Activated T-cell treated with anti-CD3 and anti-CD28 coated beads, Interleukin-2, amount 50 U/mL, for 72 hours (primary cell): ENCODE data around the gene PARP12. TPM values are rescaled to one million over a fixed set of nuclear protein-coding genes. Genes with fewer than 3 reads are reported as not detected.

Source experiments
- ATAC-seq, 2 donors: fragments of 150-1000 bp; cut with Tn5 transposase; replicated peaks in 1 of 2; 2 replicates each; pipeline ENCODE4 v1.10.0; 2021; ENCODE audit warnings: moderate library complexity in 2 of 2, mild to moderate bottlenecking in 1 of 2
- DNase-seq, 2 donors: peaks; one replicate each; pipeline ENCODE4 v3.0.0; 2021 to 2022; ENCODE audit warnings: mixed read lengths in 1 of 2
- H3K27ac Mint-ChIP-seq: one replicate; pipeline ENCODE4 v1.8.0; 2022; ENCODE audit warnings: mild to moderate bottlenecking, moderate library complexity, mixed read lengths
- H3K27me3 Mint-ChIP-seq: one replicate; pipeline ENCODE4 v1.8.0; 2022; ENCODE audit warnings: low read depth, mixed read lengths
- H3K36me3 Mint-ChIP-seq, 2 donors: one replicate each; pipeline ENCODE4 v1.8.0; 2022; ENCODE audit warnings: mixed read lengths in 2 of 2, mild to moderate bottlenecking in 1 of 2; ENCODE audit not compliant: insufficient read depth in 2 of 2
- H3K4me1 Mint-ChIP-seq: one replicate; pipeline ENCODE4 v1.8.0; 2022; ENCODE audit warnings: low read depth, mixed read lengths
- H3K4me3 Mint-ChIP-seq, 2 donors: one replicate each; pipeline ENCODE4 v1.8.0; 2022; ENCODE audit warnings: mild to moderate bottlenecking in 2 of 2, mixed read lengths in 2 of 2, moderate library complexity in 2 of 2
- H3K9me3 Mint-ChIP-seq, 2 donors: one replicate each; pipeline ENCODE4 v1.8.0; 2022; ENCODE audit warnings: mixed read lengths in 2 of 2
- total RNA-seq, 2 donors: library from RNA; stranded (reverse); gene quantifications; one replicate each; pipeline ENCODE4 v1.2.3, GENCODE V29; 2022

Gene PARP12
- total RNA-seq, 2 donors from 2014 or later: 49.9 to 71.5 TPM

GRCh38 chr7:140000666-140001268, 62.0 kb downstream of the PARP12 start:
- Mint-ChIP-seq H3K4me1 (no peaks in the 10 kb centered on the region), H3K27ac (no peak overlapping the region), H3K4me3 (no peak overlapping the region), H3K9me3 (no peaks in the 10 kb centered on the region), H3K27me3 (no peaks in the 10 kb centered on the region), H3K36me3 (no peaks in the 10 kb centered on the region)
- no peak for ATAC-seq
- DNase-seq: no peak

DNA sequence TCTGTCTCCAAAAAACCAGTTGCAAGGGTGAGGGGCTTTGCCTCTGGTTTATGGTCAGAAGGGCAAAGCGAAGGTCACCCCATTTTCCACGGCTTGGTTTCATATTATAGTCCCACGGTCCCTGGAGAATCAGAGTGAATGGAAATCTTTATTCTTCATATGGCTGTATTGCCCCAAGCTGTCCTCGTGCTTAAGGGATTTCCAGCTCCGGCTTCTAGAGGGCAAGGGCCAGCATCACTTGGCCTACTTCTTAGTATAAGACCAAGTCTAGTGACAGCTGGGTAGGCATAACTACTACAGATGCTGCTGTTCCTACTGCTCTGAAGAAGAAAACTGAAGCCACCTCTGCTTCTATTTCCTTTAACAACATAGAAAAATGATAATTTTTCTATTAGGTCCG, 63.2 kb downstream of the PARP12 start:
- Mint-ChIP-seq H3K4me1 (no peaks in the 10 kb centered on the region), H3K27me3 (no peaks in the 10 kb centered on the region), H3K27ac (no peak overlapping the region), H3K4me3 (no peak overlapping the region), H3K9me3 (no peaks in the 10 kb centered on the region), H3K36me3 (no peaks in the 10 kb centered on the region)
- ATAC-seq: no peak
- DNase-seq: no peak

DNA sequence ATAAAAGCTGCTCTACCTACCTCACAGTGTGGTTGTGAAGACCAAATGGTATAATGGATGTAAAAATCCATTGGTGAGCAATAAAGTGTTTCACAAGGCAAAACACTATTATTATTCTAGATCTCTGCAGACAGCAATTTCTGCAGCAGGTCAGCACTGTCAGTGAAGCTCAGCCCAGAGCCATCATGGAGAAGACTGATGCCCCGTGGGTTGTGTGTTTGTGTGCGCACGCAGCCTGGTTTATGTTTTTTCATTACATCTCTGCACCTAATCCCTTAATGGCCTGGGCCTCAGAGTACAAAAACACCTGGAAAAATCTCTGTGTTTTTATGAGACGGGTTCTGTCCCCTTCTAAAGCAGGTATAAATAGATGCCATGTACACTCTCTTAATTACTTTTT, 64.2 kb downstream of the PARP12 start:
- Mint-ChIP-seq H3K4me3 (no peak overlapping the region), H3K36me3 (no peaks in the 10 kb centered on the region), H3K27ac (no peak overlapping the region), H3K4me1 (no peaks in the 10 kb centered on the region), H3K9me3 (no peaks in the 10 kb centered on the region), H3K27me3 (no peaks in the 10 kb centered on the region)
- DNase-seq (no peak), ATAC-seq (no peak)

- H3K4me1 Mint-ChIP-seq: no peaks in the 10 kb centered on the region
- no peak overlapping the region for H3K27ac Mint-ChIP-seq
- DNase-seq (no peak), ATAC-seq (no peak)
- H3K36me3 Mint-ChIP-seq: no peaks in the 10 kb centered on the region
- H3K27me3 Mint-ChIP-seq: no peaks in the 10 kb centered on the region
- no peak overlapping the region for H3K4me3 Mint-ChIP-seq
- H3K9me3 Mint-ChIP-seq: no peaks in the 10 kb centered on the region
Observed at GRCh38 chr7:139995017-139995915, 67.5 kb downstream of the PARP12 start.

DNA sequence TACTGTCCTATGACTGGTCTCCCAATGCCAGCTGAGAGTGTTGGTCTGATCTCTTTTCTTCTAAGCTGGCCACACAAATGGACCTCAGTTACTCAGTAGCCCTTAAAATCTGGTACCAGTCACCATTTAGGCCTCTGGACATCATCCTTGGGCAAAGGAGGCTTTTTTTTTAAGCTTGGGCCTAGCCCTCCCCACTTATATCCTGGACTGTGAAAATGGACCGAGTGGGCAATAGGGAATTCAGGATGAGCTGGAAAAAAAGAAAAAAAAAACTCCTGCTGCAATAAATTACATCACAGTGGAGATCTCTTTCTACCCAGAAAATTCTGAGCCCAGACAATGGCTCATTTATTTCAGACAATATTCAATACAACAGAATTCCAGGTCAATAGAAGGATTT, 68.4 kb downstream of the PARP12 start:
- no peak overlapping the region for H3K4me3 Mint-ChIP-seq

GRCh38 chr7:139993592-139993991, 69.2 kb downstream of the PARP12 start:
- H3K9me3 Mint-ChIP-seq: no peaks in the 10 kb centered on the region
- ATAC-seq (no peak), DNase-seq (no peak)
- no peak overlapping the region for H3K27ac Mint-ChIP-seq
- H3K27me3 Mint-ChIP-seq: no peaks in the 10 kb centered on the region
- H3K36me3 Mint-ChIP-seq: no peaks in the 10 kb centered on the region
- H3K4me1 Mint-ChIP-seq: no peaks in the 10 kb centered on the region
- no peak overlapping the region for H3K4me3 Mint-ChIP-seq

More for the DNA sequence above, 68.4 kb downstream of the PARP12 start:
- Mint-ChIP-seq H3K27me3 (no peaks in the 10 kb centered on the region), H3K27ac (no peak overlapping the region), H3K36me3 (no peaks in the 10 kb centered on the region), H3K4me1 (no peaks in the 10 kb centered on the region), H3K9me3 (no peaks in the 10 kb centered on the region)
- no peak for DNase-seq
- no peak for ATAC-seq

- no peak for ATAC-seq
- H3K4me1 Mint-ChIP-seq: no peaks in the 10 kb centered on the region
- H3K9me3 Mint-ChIP-seq: no peaks in the 10 kb centered on the region
- no peak overlapping the region for H3K27ac Mint-ChIP-seq
- no peaks in the 10 kb centered on the region for H3K27me3 Mint-ChIP-seq
- H3K4me3 Mint-ChIP-seq: no peak overlapping the region
- no peaks in the 10 kb centered on the region for H3K36me3 Mint-ChIP-seq
- DNase-seq: no peak
Observed at GRCh38 chr7:139993169-139993568, 69.6 kb downstream of the PARP12 start.

- no peak for ATAC-seq
- H3K9me3 Mint-ChIP-seq: no peaks in the 10 kb centered on the region
- no peaks in the 10 kb centered on the region for H3K36me3 Mint-ChIP-seq
Observed at GRCh38 chr7:139992353-139993044, 70.3 kb downstream of the PARP12 start.

DNA sequence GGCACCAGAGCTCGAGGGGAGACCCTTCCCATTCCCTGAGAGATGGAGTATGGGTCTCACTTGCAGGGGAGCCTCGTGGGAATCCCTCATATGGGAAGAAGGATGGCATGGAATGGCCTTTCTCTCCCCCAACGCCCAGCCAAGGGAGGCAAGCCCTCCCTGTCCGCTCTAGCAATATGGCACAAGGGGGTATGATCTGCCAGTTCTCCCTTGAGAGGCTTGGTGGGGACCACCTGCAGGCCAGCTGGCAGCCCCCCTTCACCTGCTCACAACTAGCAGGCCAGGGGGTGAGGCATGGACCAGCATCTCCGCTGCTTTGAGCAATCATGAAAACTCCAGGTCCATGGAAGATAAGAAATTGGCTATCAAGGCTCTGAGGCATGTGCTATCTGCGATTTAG, 70.8 kb downstream of the PARP12 start:
- no peaks in the 10 kb centered on the region for H3K27me3 Mint-ChIP-seq
- H3K27ac Mint-ChIP-seq: no peak overlapping the region
- H3K4me3 Mint-ChIP-seq: no peak overlapping the region
- no peaks in the 10 kb centered on the region for H3K9me3 Mint-ChIP-seq
- H3K36me3 Mint-ChIP-seq: no peaks in the 10 kb centered on the region
- ATAC-seq: no peak
- DNase-seq: no peak
- no peaks in the 10 kb centered on the region for H3K4me1 Mint-ChIP-seq

More at GRCh38 chr7:139992353-139993044, 70.3 kb downstream of the PARP12 start:
- H3K4me1 Mint-ChIP-seq: no peaks in the 10 kb centered on the region
- H3K27ac Mint-ChIP-seq: no peak overlapping the region
- DNase-seq: no peak
- H3K4me3 Mint-ChIP-seq: no peak overlapping the region
- H3K27me3 Mint-ChIP-seq: no peaks in the 10 kb centered on the region

GRCh38 chr7:139991269-139991666, 71.5 kb downstream of the PARP12 start:
- no peak for DNase-seq
- Mint-ChIP-seq H3K4me3 (no peak overlapping the region), H3K9me3 (no peaks in the 10 kb centered on the region), H3K27me3 (no peaks in the 10 kb centered on the region), H3K27ac (no peak overlapping the region), H3K36me3 (no peaks in the 10 kb centered on the region), H3K4me1 (no peaks in the 10 kb centered on the region)
- no peak for ATAC-seq

- no peak for ATAC-seq
- H3K4me3 Mint-ChIP-seq: no peak overlapping the region
- no peaks in the 10 kb centered on the region for H3K4me1 Mint-ChIP-seq
- H3K9me3 Mint-ChIP-seq: no peaks in the 10 kb centered on the region
- no peaks in the 10 kb centered on the region for H3K36me3 Mint-ChIP-seq
- no peaks in the 10 kb centered on the region for H3K27me3 Mint-ChIP-seq
- H3K27ac Mint-ChIP-seq: no peak overlapping the region
- DNase-seq: no peak
Observed at GRCh38 chr7:139990571-139991268, 72.0 kb downstream of the PARP12 start.

DNA sequence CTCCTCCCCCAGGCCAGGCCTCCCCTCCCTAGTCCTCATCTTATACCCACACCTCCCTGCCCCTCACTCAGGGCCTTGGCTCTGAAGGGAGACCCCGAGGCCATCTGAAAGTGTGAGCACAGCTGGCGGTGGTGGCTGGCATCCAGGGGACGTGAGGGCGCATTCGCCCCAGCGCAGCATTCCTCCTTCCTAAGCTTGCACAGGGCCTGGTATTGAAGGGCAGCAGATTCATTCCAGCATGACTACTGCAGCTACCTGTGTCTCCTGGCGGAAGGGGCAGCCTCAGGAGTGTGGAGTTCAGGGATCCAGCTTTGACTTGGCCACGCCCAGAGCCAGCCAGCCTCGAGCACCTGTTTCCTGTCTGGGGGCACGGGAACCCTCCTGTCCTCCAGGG, 72.6 kb downstream of the PARP12 start:
- no peak overlapping the region for H3K27ac Mint-ChIP-seq
- ATAC-seq (no peak), DNase-seq (no peak)
- H3K4me1 Mint-ChIP-seq: no peaks in the 10 kb centered on the region
- H3K4me3 Mint-ChIP-seq: no peak overlapping the region
- no peaks in the 10 kb centered on the region for H3K36me3 Mint-ChIP-seq
- H3K27me3 Mint-ChIP-seq: no peaks in the 10 kb centered on the region
- H3K9me3 Mint-ChIP-seq: no peaks in the 10 kb centered on the region
